Nephron (organoid): ENCODE measurements around the gene UNC5B.

ENCODE experiments used
- H3K27ac Mint-ChIP-seq, 3 experiments: 2 replicates each; pipeline ENCODE4 v1.8.0; 2020; ENCODE audit warnings: mixed read lengths in 3 of 3, mild to moderate bottlenecking in 2 of 3, moderate library complexity in 1 of 3
- H3K27me3 Mint-ChIP-seq: 2 replicates; pipeline ENCODE4 v1.8.0; 2021; ENCODE audit warnings: low read depth, mild to moderate bottlenecking, moderate library complexity, mixed read lengths
- H3K36me3 Mint-ChIP-seq: 2 replicates; pipeline ENCODE4 v1.8.0; 2020; ENCODE audit warnings: low read depth, mixed read lengths
- H3K4me1 Mint-ChIP-seq: 2 replicates; pipeline ENCODE4 v1.8.0; 2020; ENCODE audit warnings: mixed read lengths
- H3K4me3 Mint-ChIP-seq, 3 experiments: 2 replicates each; pipeline ENCODE4 v1.8.0; 2020; ENCODE audit warnings: mild to moderate bottlenecking in 3 of 3, mixed read lengths in 3 of 3, moderate library complexity in 2 of 3
- H3K9me3 Mint-ChIP-seq: 2 replicates; pipeline ENCODE4 v1.8.0; 2020; ENCODE audit warnings: mixed read lengths
- CTCF ChIP-seq, 3 experiments: fragments of 200-600 bp; sonication (generic); IDR thresholded peaks; one replicate each; pipeline ENCODE4 v1.5.0; 2021; ENCODE audit warnings: antibody characterized with exemption in 3 of 3; ENCODE audit not compliant: unreplicated experiment in 3 of 3

The UNC5B gene

GRCh38 chr10:71233482-71233892 is 21.1 kb downstream of the UNC5B start:
- Mint-ChIP-seq H3K27me3 (peaks cover 8% of the 10 kb centered on the region), H3K4me1 (peaks cover 94% of the 10 kb centered on the region), H3K4me3 (peak overlapping the region in 1 of 3 experiments; percentile 15), H3K9me3 (no peaks in the 10 kb centered on the region), H3K27ac (peak overlapping the region; percentile 96 to 99 (median 98)), H3K36me3 (no peaks in the 10 kb centered on the region)
- TF ChIP-seq CTCF (IDR thresholded peaks at IDR 0.05; ENCODE audit: unreplicated experiment in 3 of 3) = no peak

GRCh38 chr10:71234004-71234894 is 21.9 kb downstream of the UNC5B start:
- Mint-ChIP-seq H3K4me1 (peaks cover 93% of the 10 kb centered on the region), H3K27me3 (peaks cover 8% of the 10 kb centered on the region), H3K4me3 (peak overlapping the region; percentile 19 to 47 (median 31)), H3K36me3 (no peaks in the 10 kb centered on the region), H3K27ac (peak overlapping the region; percentile 96 to 99 (median 98)), H3K9me3 (no peaks in the 10 kb centered on the region)
- no peak for TF ChIP-seq CTCF (IDR thresholded peaks at IDR 0.05; ENCODE audit: unreplicated experiment in 3 of 3)

- H3K4me1 Mint-ChIP-seq = peaks cover 91% of the 10 kb centered on the region
- H3K9me3 Mint-ChIP-seq = no peaks in the 10 kb centered on the region
- peak overlapping the region; percentile 53 to 60 (median 55) for H3K4me3 Mint-ChIP-seq
- H3K27ac Mint-ChIP-seq = peak overlapping the region; percentile 96 to 99 (median 98)
- no peaks in the 10 kb centered on the region for H3K36me3 Mint-ChIP-seq
- H3K27me3 Mint-ChIP-seq = peaks cover 4% of the 10 kb centered on the region
- no peak for TF ChIP-seq CTCF (IDR thresholded peaks at IDR 0.05; ENCODE audit: unreplicated experiment in 3 of 3)
Observed at GRCh38 chr10:71234970-71235685, 22.8 kb downstream of the UNC5B start.

- Mint-ChIP-seq H3K27me3 (peaks cover 4% of the 10 kb centered on the region), H3K27ac (peak overlapping the region; percentile 96 to 99 (median 98)), H3K9me3 (no peaks in the 10 kb centered on the region), H3K36me3 (no peaks in the 10 kb centered on the region), H3K4me3 (peak overlapping the region; percentile 2 to 57 (median 56)), H3K4me1 (peaks cover 92% of the 10 kb centered on the region)
- TF ChIP-seq CTCF (IDR thresholded peaks at IDR 0.05; ENCODE audit: unreplicated experiment in 3 of 3) = no peak
Observed at GRCh38 chr10:71235808-71236207, 23.4 kb downstream of the UNC5B start.

- H3K9me3 Mint-ChIP-seq = no peaks in the 10 kb centered on the region
- H3K27ac Mint-ChIP-seq = peak overlapping the region; percentile 96 to 99 (median 98)
- peaks cover 92% of the 10 kb centered on the region for H3K4me1 Mint-ChIP-seq
- TF ChIP-seq CTCF (IDR thresholded peaks at IDR 0.05; ENCODE audit: unreplicated experiment in 3 of 3) = no peak
- H3K27me3 Mint-ChIP-seq = peaks cover 4% of the 10 kb centered on the region
- H3K4me3 Mint-ChIP-seq = peak overlapping the region; percentile 2 to 57 (median 56)
- H3K36me3 Mint-ChIP-seq = no peaks in the 10 kb centered on the region
Observed at GRCh38 chr10:71236286-71236685, 23.9 kb downstream of the UNC5B start.
